Measurements from ENCODE around the gene RAB3IP.

GRCh38 chr12:69868695-69869094 is 130.0 kb downstream of the RAB3IP start:
- TF ChIP-seq CTCF (conservative IDR thresholded peaks at IDR 0.05) (no peak), ZFX (IDR thresholded peaks at IDR 0.05) (no peak)

Data from C4-2B (cell line).